Adrenal gland (tissue), 5 donors: Measurements from ENCODE around the gene CDYL2.

Experiments
- CTCF ChIP-seq, 6 experiments: fragments of 450-650 bp in 4 of 6; fragments of 200-600 bp in 2 of 6; sonication (generic) in 1 of 6; IDR thresholded peaks; 1 replicate in 5 of 6; 2 replicates in 1 of 6; pipeline versions ENCODE4 v1.5.1 to v1.8.0; 2016 to 2021; ENCODE audit warnings: antibody characterized with exemption in 6 of 6, mild to moderate bottlenecking in 2 of 6, moderate library complexity in 1 of 6
- POLR2A ChIP-seq, 2 donors: fragments of 450-650 bp; IDR thresholded peaks; one replicate each; pipeline ENCODE4 v1.6.1; 2017; ENCODE audit warnings: antibody characterized with exemption in 2 of 2, mild to moderate bottlenecking in 2 of 2, moderate library complexity in 1 of 2
- donor health status: DM: no; HTN: no; CAD: no.

GRCh38 chr16:80652441-80652840, 152.0 kb downstream of the CDYL2 start:
- TF ChIP-seq CTCF (IDR thresholded peaks at IDR 0.05) (no peak), POLR2A (IDR thresholded peaks at IDR 0.05) (no peak)
